ENCODE measurements around the gene WLS.

Gene WLS

DNA sequence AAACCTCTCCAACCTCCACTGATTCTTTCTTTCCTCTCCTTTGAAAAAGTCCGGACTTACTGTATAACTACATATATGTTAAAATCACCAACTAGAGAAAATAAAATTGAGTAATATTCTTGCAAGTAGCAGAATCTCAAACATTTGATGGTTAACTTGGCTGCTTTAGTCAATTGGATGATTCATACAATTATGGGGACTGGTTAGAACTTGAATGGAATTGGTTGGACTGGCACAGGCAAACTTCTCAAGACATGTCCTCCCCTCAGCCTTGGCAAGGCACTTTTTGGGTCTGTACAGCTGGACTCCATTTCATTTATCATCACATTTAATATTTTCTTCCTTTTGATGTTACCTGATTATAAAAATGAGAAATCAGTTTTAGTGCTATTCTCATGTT is 6.5 kb downstream of the WLS start:
- no peak for DNase-seq

DNA sequence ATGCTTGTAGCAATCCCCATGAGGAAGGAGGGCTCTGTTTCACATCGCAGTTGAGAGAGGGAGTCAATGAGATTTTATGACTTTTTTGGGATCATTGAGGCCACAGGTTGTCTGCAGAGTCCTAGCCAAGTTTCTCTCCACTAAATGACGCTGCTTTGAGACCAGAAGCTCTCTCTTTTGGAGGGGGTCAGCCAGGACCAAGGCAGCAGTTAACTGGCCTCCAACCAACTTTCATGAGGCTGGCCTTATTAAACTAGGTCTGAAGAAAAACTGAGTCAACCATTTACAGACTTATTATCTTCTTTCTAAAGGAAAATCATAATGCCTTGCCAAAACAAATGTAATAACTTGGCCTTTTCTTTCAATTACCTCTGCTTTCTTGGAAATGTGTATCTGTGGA is 8.6 kb downstream of the WLS start:
- DNase-seq: no peak

DNA sequence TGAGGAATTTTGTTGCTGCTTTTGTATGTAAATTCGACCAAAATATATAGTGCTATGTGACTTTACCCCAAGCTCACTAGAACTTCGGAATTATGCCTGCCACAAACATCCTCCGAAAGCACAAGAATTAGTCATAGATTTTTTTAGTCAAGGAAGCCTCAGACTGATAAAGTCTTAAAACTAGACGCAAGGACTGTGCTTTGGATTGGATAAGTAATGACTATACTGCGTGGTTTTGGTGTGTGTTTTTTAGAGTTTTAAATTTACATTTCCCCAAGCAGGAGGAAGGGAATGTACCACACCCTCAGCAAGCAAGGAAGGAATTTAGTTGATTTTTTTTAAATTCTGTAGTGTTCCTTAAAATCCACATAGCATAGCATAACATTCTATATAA is 10.3 kb downstream of the WLS start:
- DNase-seq: no peak

DNA sequence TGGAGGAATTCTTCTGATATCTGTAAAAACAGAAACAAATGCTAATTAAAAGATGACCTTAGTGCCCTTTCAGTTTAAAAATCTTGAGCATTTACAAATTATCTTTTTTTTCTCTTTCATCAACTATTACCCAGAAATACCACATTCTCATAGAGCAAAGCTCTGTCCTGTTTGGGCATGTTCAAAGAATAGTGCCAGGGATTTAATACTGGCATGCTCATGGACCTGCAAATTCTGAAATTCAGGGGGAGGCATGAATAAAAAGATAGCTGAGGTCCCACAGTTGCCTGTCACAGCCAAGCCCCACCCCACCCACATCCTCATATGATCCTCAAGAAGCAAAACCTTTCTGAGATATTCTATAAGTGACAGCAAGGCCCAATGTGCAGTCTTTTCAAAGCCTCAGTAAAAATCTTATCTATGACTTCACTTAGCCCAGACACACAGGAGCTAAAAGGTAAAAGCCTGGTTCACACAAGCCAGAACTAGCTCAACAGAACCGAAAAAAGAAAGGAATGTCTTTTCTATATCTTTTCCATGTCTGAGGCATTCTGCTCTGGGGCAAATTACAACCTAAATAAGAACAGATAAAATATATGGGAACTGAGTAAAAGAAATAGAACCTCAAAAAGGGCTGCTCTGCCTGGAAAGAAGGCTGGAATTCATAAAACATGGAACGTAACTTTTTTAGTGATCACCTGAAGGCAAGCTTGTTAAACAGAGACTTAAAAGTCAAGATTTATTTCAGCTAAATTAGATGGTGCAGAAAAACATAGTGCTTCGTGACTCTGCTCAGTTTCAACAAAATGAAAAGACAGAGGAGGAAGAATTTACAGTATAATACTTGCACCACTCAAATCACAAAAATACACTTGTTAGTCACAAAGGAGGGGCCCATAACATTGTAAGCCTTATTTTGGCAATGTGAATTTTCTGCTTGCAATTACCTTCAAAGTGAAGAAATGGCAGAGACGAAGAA is 11.0 kb downstream of the WLS start:
- DNase-seq: no peak

GRCh38 chr1:68220420-68220819 is 11.9 kb downstream of the WLS start:
- no peak for DNase-seq

DNA sequence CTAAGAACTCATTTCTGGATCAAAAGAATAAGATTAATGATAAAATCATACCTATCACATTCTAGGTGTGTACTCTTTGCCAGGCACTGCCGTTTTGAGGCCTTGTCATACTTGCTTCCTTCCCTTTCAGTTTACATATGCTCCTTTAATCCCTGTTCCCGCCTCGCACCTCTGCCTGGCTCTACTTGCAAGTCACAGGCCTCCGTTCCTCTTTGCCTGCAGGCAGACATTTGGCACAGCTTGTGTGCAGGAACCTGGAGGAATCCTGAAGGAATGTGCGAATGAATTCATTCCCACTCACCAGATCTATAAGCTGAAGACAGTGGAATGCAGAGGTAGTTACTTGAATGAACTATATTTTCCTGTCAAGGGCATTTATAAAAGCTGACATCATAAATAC is 13.8 kb downstream of the WLS start:
- no peak for DNase-seq

DNA sequence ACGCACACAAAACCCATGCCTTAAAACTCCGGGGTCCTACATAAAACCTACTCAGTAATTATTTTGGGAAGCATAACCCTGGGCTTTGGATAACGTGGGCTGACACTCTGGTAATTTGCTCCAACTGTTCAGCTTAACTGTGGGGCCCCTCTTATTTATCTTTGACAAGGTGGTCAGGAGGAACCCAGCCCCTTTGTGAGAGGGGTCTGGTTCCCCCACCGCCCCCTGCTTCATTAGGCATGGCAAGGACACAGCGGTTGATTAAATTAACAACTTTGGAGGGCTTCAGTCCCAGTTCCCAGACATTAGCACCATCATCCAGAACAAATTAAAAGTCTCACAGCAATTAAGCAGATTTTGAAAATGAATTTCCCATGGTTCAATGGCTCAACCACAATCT is 14.7 kb downstream of the WLS start:
- no peak for DNase-seq

- DNase-seq: no peak
Measured at GRCh38 chr1:68217060-68217554, 15.2 kb downstream of the WLS start.

DNA sequence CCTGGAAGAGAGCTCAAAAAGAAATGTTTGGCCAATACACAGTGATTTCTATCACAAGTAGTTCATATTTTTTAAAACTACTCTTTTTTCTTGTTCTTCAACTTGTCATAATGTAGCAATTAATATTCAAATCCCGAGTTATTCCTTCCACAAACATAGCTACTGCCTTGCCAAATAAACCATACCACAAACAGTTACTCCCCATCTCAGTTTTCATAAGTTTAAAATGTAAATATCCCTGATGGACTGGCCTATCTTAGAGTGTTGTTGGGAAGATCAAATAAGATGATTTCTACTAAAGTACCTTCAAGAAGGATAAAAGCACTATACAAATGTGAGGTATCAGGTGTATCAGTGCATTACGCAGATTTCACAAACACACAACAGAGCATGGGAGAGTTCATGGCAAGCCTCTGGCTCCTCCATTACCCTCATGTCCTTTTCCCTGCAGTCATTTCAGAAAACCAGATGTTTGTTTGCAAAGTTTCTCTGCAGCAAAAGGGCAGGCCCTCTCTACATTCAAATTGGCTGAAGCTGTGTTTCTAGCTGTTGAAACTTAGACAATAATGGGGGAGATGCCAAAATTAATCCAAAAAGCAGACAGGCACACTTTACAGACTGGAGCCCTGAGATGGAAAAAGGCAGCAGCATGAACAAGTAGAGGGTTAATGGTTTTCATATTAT is 16.1 kb downstream of the WLS start:
- no peak for DNase-seq

DNA sequence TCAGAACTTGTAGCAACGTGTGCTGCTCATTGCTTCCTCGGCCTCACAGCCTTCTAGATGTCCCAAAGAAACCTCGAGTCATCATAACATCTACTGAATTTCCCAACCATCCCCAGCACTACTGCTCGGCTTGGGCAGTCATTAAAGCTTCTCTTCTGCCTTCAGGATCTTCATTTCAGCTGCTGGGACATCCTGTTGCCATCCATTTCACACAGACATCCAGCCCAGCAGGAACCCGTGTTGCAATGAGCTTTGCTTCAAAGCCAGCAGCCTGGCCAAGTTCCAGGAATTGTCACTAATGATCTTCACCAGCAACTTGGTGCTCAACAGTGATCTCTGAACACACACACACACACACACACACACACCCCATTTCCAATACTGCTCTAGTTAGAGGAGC is 18.5 kb downstream of the WLS start:
- DNase-seq: no peak

DNA sequence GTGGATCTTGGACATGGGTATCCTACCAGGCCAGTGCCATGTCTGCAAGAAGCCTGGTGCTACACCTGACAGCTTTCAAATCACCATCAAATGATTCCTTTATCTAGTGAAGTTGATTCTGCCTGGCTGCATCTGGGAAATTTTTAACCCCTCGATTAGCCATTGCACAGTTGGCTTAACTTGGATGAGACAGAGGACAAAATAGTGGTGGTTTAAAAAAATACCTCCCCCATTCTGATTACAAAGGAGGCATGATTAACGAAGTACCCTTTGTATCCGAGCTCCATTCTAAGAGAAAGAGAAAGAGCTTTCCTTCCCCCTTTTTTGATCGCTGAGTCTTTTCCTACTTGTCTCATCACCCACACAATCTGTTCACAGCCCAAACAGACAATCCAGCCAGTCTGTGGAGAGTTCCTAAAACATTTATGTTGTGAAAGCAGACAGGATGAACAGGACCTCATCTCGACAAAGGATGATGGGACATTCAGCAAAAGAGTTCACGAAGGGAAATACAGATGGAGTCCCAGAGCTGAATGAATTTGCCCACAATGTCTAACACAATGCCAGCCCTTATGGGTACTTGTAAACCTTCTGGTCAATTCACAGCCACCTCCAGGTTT is 20.5 kb downstream of the WLS start:
- DNase-seq: no peak

DNA sequence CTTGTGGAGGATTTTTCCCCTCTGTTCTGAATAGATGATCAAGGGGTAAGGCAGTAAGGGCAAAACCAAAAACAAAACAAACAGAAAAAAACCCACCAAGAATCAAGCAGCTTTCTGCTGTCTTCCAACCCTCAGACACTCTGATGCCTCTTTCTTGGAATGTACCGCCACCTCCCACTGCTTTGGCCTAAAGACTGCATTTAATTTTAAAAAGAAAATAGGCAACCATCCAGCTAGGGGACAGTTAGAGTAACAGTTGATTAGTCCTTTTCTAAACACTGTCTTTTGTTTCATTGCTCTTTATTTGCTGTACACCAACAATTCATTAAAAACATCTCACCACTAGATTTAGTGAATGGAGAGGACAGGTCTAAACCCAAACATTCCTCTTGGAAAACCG is 21.5 kb downstream of the WLS start:
- DNase-seq: no peak

GRCh38 chr1:68210027-68210426 is 22.3 kb downstream of the WLS start:
- no peak for DNase-seq

- no peak for DNase-seq
Measured at GRCh38 chr1:68206848-68207689, 25.3 kb downstream of the WLS start.

DNA sequence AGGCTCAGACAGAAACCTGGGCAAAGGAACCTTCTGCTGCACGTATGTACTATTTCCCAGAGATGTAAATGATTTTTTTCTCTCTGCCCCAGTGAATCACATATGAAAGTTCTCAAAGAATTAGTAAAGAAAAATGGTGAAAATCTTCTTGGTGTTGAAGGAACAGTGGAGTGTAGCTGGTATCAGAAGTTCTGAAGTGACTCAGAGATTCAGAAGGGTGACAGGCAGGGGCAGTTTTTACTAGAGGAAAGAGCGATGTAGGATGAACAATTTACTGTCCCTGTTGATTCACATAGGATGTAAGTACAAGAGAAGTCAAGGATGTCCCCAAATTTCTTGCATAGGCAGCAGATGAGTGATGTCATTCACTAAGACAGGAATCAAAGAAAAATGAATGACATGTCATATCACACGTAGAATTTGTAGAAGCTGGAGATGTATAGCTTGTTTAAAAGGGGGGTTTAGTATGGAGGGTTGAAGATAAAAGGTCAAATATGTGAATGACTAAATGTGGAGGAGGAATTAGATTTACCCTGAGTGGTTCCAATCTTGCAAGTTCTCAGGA is 26.4 kb downstream of the WLS start:
- no peak for DNase-seq

DNA sequence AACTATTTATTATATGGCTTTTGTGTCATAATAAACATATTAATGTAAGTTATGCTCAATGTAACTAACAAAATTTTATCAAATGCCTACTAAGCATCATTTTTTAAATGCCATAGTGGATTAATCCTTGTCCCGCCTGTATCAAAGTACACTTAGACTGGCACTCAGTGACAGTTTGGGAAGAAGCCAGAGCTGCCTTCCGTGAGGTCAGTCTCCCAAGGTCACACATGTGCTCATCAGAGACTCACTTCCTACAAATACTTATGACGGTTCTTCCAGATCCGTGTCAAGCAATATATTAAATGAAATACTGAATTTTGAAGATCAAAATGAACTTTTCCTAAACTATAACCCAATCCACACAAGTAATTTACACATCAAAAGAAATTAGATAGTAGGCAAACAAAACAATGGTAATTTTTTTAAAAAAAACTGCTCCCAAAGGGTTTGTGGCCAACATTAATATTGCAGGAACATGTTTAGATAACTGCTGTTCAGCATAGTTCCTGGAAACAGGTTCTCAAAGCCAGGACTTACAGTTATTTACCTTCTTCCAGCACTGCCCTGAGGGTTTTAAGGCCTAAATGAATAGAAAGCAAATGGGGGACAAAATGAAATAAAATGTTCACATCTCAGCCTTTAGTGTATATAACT is 27.2 kb downstream of the WLS start:
- no peak for DNase-seq

DNA sequence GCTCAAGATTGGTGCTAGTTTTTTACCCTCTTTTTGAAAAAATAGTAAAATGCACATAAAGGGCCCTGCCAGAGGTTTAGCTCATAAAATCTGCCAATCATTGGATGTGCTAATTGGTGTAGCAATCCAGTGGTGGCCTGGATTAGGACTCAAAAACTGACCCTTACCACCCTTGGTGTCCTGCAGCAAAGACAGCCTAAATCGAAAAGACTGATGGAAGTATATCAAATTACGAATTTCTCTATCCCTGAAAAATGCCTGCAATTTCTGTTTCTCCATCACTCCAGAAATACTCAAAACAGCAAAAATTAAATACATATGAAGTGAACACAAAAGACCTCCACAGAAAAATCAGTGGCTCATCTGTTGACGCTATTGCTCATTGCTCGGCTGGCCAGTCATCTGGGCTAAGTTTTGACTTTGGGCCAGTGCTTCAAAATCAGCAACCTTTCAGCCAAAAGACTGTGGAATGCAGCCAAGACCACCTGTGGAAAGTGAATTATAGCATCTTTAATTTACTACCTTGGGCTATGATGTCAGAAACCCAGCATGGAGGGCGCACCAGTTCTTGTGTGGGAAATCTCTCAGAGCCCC is 30.0 kb downstream of the WLS start:
- no peak for DNase-seq

DNA sequence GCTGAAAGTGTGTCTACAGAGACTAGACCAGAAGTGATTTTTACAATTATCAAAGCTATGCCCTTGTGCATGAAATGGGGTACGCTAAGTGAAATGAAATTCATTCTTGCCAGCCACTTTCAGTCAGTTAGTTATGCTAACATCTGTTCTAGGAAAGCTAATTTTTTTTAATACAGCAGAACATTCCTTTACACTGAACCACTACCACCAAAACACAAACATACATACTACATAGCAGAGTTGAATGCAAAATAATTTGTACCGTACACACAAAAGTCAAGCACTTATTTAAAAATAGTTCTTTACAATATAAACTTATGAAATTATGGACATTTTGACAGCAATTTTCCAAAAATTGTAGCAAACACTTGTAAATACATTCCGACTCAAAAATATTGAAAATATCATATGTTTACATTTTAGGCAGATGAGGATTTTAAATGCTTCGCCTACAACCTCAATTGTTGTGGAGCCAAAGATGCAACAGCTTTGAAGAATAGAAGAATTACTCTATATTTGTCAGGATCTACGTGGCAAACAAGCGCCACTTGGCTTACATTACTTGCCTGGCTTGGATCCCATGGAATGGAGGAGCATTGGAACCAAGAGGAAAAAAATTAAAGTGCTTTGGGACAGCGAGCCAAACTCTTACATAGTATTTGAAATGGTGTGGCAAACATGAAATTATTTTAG is 30.6 kb downstream of the WLS start:
- DNase-seq: no peak

- no peak for DNase-seq
Measured at GRCh38 chr1:68199603-68200002, 32.7 kb downstream of the WLS start.

GRCh38 chr1:68198752-68199151 is 33.6 kb downstream of the WLS start:
- DNase-seq: no peak

- DNase-seq: no peak
Measured at GRCh38 chr1:68197891-68198290, 34.4 kb downstream of the WLS start.
